Measurements from ENCODE around the gene CFAP73. TPM values are rescaled to one million over a fixed set of nuclear protein-coding genes. Genes with fewer than 3 reads are reported as not detected.
A peak's percentile ranks its signal among the peaks of the same experiment; 100 is the strongest.
"Not testable (repeated sequence)": the region's sequence is repeated elsewhere in the genome, so short reads cannot be mapped to it uniquely, and the experiment has no call there.

CFAP73 gene
- total RNA-seq, 1 donor from 2014 or later = not detected

- DNase-seq (ENCODE audit: low spot score) = no peak
Observed at GRCh38 chr12:113189361-113189760, 39.8 kb downstream of the CFAP73 start.

- peak; percentile 24 for DNase-seq (ENCODE audit: low spot score)
Observed at GRCh38 chr12:113190761-113191160, 41.2 kb downstream of the CFAP73 start.

GRCh38 chr12:113191227-113191626 lies 41.7 kb downstream of the CFAP73 start:
- DNase-seq (ENCODE audit: low spot score) = no peak

- DNase-seq (ENCODE audit: low spot score) = no peak
Observed at GRCh38 chr12:113194971-113195391, 45.5 kb downstream of the CFAP73 start.

- no peak for DNase-seq (ENCODE audit: low spot score)
Observed at GRCh38 chr12:113195598-113195997, 46.1 kb downstream of the CFAP73 start.

- no peak for DNase-seq (ENCODE audit: low spot score)
Observed at GRCh38 chr12:113196582-113196981, 47.1 kb downstream of the CFAP73 start.

- DNase-seq (ENCODE audit: low spot score) = peak; percentile 71
Observed at GRCh38 chr12:113196990-113197389, 47.5 kb downstream of the CFAP73 start.

GRCh38 chr12:113197518-113198077 lies 48.1 kb downstream of the CFAP73 start:
- DNase-seq (ENCODE audit: low spot score) = no peak

GRCh38 chr12:113198296-113198695 lies 48.8 kb downstream of the CFAP73 start:
- DNase-seq (ENCODE audit: low spot score) = no peak

- no peak for DNase-seq (ENCODE audit: low spot score)
Observed at GRCh38 chr12:113200021-113200797, 50.7 kb downstream of the CFAP73 start.

GRCh38 chr12:113201187-113202177 lies 52.0 kb downstream of the CFAP73 start:
- no peak for DNase-seq (ENCODE audit: low spot score)

GRCh38 chr12:113202300-113203075 lies 53.0 kb downstream of the CFAP73 start:
- DNase-seq (ENCODE audit: low spot score) = no peak

- DNase-seq (ENCODE audit: low spot score) = no peak
Observed at GRCh38 chr12:113203852-113204760, 54.6 kb downstream of the CFAP73 start.

GRCh38 chr12:113204804-113205203 lies 55.3 kb downstream of the CFAP73 start:
- no peak for DNase-seq (ENCODE audit: low spot score)

GRCh38 chr12:113206802-113207201 lies 57.3 kb downstream of the CFAP73 start:
- not testable (repeated sequence) for DNase-seq (ENCODE audit: low spot score)

- DNase-seq (ENCODE audit: low spot score) = no peak
Observed at GRCh38 chr12:113207613-113208040, 58.1 kb downstream of the CFAP73 start.

- DNase-seq (ENCODE audit: low spot score) = peak; percentile 37
Observed at GRCh38 chr12:113208041-113208934, 58.8 kb downstream of the CFAP73 start.

All from umbilical cord (tissue), 2 donors.